CD4-positive, alpha-beta T cell (primary cell): ENCODE data around the gene TRMT44. TPM values are rescaled to one million over a fixed set of nuclear protein-coding genes. Genes with fewer than 3 reads are reported as not detected.

Experiments used
- ATAC-seq: fragments of 200-7000 bp; cut with Tn5 transposase; one replicate; pipeline ENCODE4 v1.10.0; 2022; ENCODE audit warnings: mild to moderate bottlenecking; ENCODE audit not compliant: poor library complexity
- CTCF ChIA-PET: fragments of 350-600 bp; sonication (Branson Sonifier 250); formaldehyde crosslinking; loops from one replicate; lab custom pipeline; 2021; ENCODE audit warnings: antibody characterized with exemption, inconsistent platforms; lab: Charles Lee
- POLR2A ChIA-PET: fragments of 350-600 bp; sonication (Branson Sonifier 250); formaldehyde crosslinking; loops from one replicate; lab custom pipeline; 2021; ENCODE audit warnings: antibody characterized with exemption, inconsistent platforms; lab: Charles Lee
- DNase-seq, 14 experiments: peaks; one replicate each; pipeline ENCODE4 v3.0.0-alpha.2; 2013 to 2020; ENCODE audit warnings: mixed read lengths in 2 of 14
- H3K27ac ChIP-seq, 2 donors: one replicate each; pipeline versions ENCODE4 v1.5.1 to v1.7.0; 2013; ENCODE audit warnings: low read length in 2 of 2, low read depth in 1 of 2, mild to moderate bottlenecking in 1 of 2
- H3K27me3 ChIP-seq, 2 experiments: 1 replicate in 1 of 2; 2 replicates in 1 of 2; pipeline versions ENCODE4 v1.6.1 to v1.7.0; 2013; ENCODE audit warnings: low read length in 2 of 2, control low read depth in 1 of 2, mild to moderate bottlenecking in 1 of 2, moderate library complexity in 1 of 2; ENCODE audit not compliant: insufficient read depth in 2 of 2, control insufficient read depth in 1 of 2
- H3K36me3 ChIP-seq: one replicate; pipeline ENCODE4 v1.6.1; 2013; ENCODE audit warnings: low read length, control low read depth; ENCODE audit not compliant: insufficient read depth
- H3K4me1 ChIP-seq: one replicate; pipeline ENCODE4 v1.6.1; 2013; ENCODE audit warnings: low read length, control low read depth; ENCODE audit not compliant: insufficient read depth
- H3K4me3 ChIP-seq: one replicate; pipeline ENCODE4 v1.5.1; 2013; ENCODE audit warnings: mild to moderate bottlenecking, low read length, moderate library complexity
- H3K9me3 ChIP-seq, 2 experiments: 1 replicate in 1 of 2; 2 replicates in 1 of 2; pipeline versions ENCODE4 v1.6.1 to v1.7.0; 2013; ENCODE audit warnings: low read length in 2 of 2, mild to moderate bottlenecking in 2 of 2, control low read depth in 1 of 2, moderate library complexity in 1 of 2; ENCODE audit not compliant: control insufficient read depth in 1 of 2, insufficient read depth in 1 of 2
- H3K27ac Mint-ChIP-seq: one replicate; pipeline ENCODE4 v1.8.0; 2020; ENCODE audit warnings: mixed read lengths
- H3K27me3 Mint-ChIP-seq: one replicate; pipeline ENCODE4 v1.8.0; 2021; ENCODE audit warnings: mixed read lengths
- H3K36me3 Mint-ChIP-seq: one replicate; pipeline ENCODE4 v1.8.0; 2021; ENCODE audit warnings: low read depth, mixed read lengths
- H3K4me1 Mint-ChIP-seq: one replicate; pipeline ENCODE4 v1.8.0; 2021; ENCODE audit warnings: low read depth, mixed read lengths
- H3K4me3 Mint-ChIP-seq: one replicate; pipeline ENCODE4 v1.8.0; 2020; ENCODE audit warnings: mild to moderate bottlenecking, mixed read lengths
- H3K9me3 Mint-ChIP-seq: one replicate; pipeline ENCODE4 v1.8.0; 2020; ENCODE audit warnings: mixed read lengths
- CTCF ChIP-seq: fragments of 200-600 bp; IDR thresholded peaks from one replicate; pipeline ENCODE4 v1.8.0; 2022; ENCODE audit warnings: antibody characterized with exemption, mild to moderate bottlenecking
- intact Hi-C, 2 experiments: fragments of 100-400 bp; cut with DNase I in 1 of 2; cut with micrococcal nuclease in 1 of 2; formaldehyde crosslinking; loops; one replicate each; pipeline versions ENCODE4 v1.15.1 to v1.9.0; 2023 to 2025; cut with DNase I, micrococcal nuclease
- total RNA-seq, 174 experiments: library from RNA in 2 of 174; stranded (reverse) in 2 of 174; gene quantifications; one replicate each; pipeline ENCODE4 v1.2.3 and lab custom pipeline; 2021 to 2026

Gene TRMT44
- total RNA-seq, 2 experiments from 2014 or later = 25.6 to 29.2 TPM

GRCh38 chr4:8516061-8516573 lies 75.5 kb downstream of the TRMT44 start:
- Mint-ChIP-seq H3K4me3 (no peak overlapping the region), H3K27me3 (no peaks in the 10 kb centered on the region), H3K9me3 (no peaks in the 10 kb centered on the region), H3K4me1 (no peaks in the 10 kb centered on the region), H3K27ac (no peak overlapping the region), H3K36me3 (no peaks in the 10 kb centered on the region)
- Histone ChIP-seq H3K9me3 (peaks cover 3 to 21% of the 10 kb centered on the region in 2 experiments), H3K27ac (no peak overlapping the region), H3K4me1 (no peaks in the 10 kb centered on the region), H3K36me3 (no peaks in the 10 kb centered on the region), H3K4me3 (no peak overlapping the region), H3K27me3 (no peaks in the 10 kb centered on the region)
- TF ChIP-seq CTCF = no peak
- ATAC-seq (no peak), DNase-seq (no peak)
- POLR2A ChIA-PET = no interaction called here
- intact Hi-C loops = no loop called here
- CTCF ChIA-PET = no interaction called here

- no peaks in the 10 kb centered on the region for H3K27me3 ChIP-seq
- no peak overlapping the region for H3K4me3 Mint-ChIP-seq
- peaks cover 3 to 25% of the 10 kb centered on the region in 2 experiments for H3K9me3 ChIP-seq
- H3K27ac ChIP-seq = no peak overlapping the region
- no peak overlapping the region for H3K4me3 ChIP-seq
- ChIA-PET CTCF (no interaction called here), POLR2A (no interaction called here)
- no peaks in the 10 kb centered on the region for H3K36me3 ChIP-seq
- no peak for ATAC-seq
- H3K4me1 ChIP-seq = no peaks in the 10 kb centered on the region
- no peak overlapping the region for H3K27ac Mint-ChIP-seq
- DNase-seq = no peak
- no peaks in the 10 kb centered on the region for H3K36me3 Mint-ChIP-seq
- H3K27me3 Mint-ChIP-seq = no peaks in the 10 kb centered on the region
- intact Hi-C loops = no loop called here
- no peaks in the 10 kb centered on the region for H3K4me1 Mint-ChIP-seq
- no peak for TF ChIP-seq CTCF
- no peaks in the 10 kb centered on the region for H3K9me3 Mint-ChIP-seq
These were observed 76.5 kb downstream of the TRMT44 start for GRCh38 chr4:8516996-8517550.

GRCh38 chr4:8517946-8518345 lies 77.4 kb downstream of the TRMT44 start:
- no peak for ATAC-seq
- Mint-ChIP-seq H3K27me3 (no peaks in the 10 kb centered on the region), H3K9me3 (no peaks in the 10 kb centered on the region), H3K4me1 (no peaks in the 10 kb centered on the region), H3K4me3 (no peak overlapping the region), H3K36me3 (no peaks in the 10 kb centered on the region), H3K27ac (no peak overlapping the region)
- no peak for TF ChIP-seq CTCF
- Histone ChIP-seq H3K27ac (no peak overlapping the region), H3K4me3 (no peak overlapping the region), H3K9me3 (peaks cover 3 to 34% of the 10 kb centered on the region in 2 experiments), H3K27me3 (no peaks in the 10 kb centered on the region), H3K36me3 (no peaks in the 10 kb centered on the region), H3K4me1 (no peaks in the 10 kb centered on the region)
- no peak for DNase-seq
- POLR2A ChIA-PET = no interaction called here
- CTCF ChIA-PET = no interaction called here
- intact Hi-C loops = no loop called here
